Activated naive CD8-positive, alpha-beta T cell treated with anti-CD3 and anti-CD28 coated beads, Interleukin-2, amount 50 U/mL, for 24 hours (primary cell): ENCODE data around the gene SLC35B4.
"Not testable (repeated sequence)": the region's sequence is repeated elsewhere in the genome, so short reads cannot be mapped to it uniquely, and the experiment has no call there.

ENCODE experiments used
- ATAC-seq: fragments of 150-1000 bp; cut with Tn5 transposase; one replicate; pipeline ENCODE4 v1.10.0; 2021
- DNase-seq: peaks from one replicate; pipeline ENCODE4 v3.0.0; 2021
- H3K27ac Mint-ChIP-seq: one replicate; pipeline ENCODE4 v1.8.0; 2021; ENCODE audit warnings: mild to moderate bottlenecking, mixed read lengths
- H3K27me3 Mint-ChIP-seq: one replicate; pipeline ENCODE4 v1.8.0; 2021; ENCODE audit warnings: mixed read lengths
- H3K36me3 Mint-ChIP-seq: one replicate; pipeline ENCODE4 v1.8.0; 2021; ENCODE audit warnings: low read depth, mixed read lengths
- H3K4me1 Mint-ChIP-seq: one replicate; pipeline ENCODE4 v1.8.0; 2021; ENCODE audit warnings: mixed read lengths
- H3K4me3 Mint-ChIP-seq: one replicate; pipeline ENCODE4 v1.8.0; 2021; ENCODE audit warnings: mild to moderate bottlenecking, moderate library complexity, mixed read lengths
- H3K9me3 Mint-ChIP-seq: one replicate; pipeline ENCODE4 v1.8.0; 2021; ENCODE audit warnings: mixed read lengths

Gene SLC35B4

GRCh38 chr7:134317434-134317833 is 704 bp upstream of the SLC35B4 start:
- DNase-seq (no peak), ATAC-seq (peak; percentile 0)
- Mint-ChIP-seq H3K9me3 (no peaks in the 10 kb centered on the region), H3K27me3 (no peaks in the 10 kb centered on the region), H3K4me1 (peaks cover 22% of the 10 kb centered on the region), H3K27ac (peak overlapping the region; percentile 43), H3K36me3 (no peaks in the 10 kb centered on the region), H3K4me3 (peak overlapping the region; percentile 84)

GRCh38 chr7:134315679-134316538 is 821 bp downstream of the SLC35B4 start:
- no peak for DNase-seq
- no peaks in the 10 kb centered on the region for H3K27me3 Mint-ChIP-seq
- no peaks in the 10 kb centered on the region for H3K9me3 Mint-ChIP-seq
- peak overlapping the region; percentile 70 for H3K27ac Mint-ChIP-seq
- H3K36me3 Mint-ChIP-seq: peaks cover 3% of the 10 kb centered on the region
- H3K4me3 Mint-ChIP-seq: peak overlapping the region; percentile 84
- H3K4me1 Mint-ChIP-seq: peaks cover 25% of the 10 kb centered on the region
- no peak for ATAC-seq

- Mint-ChIP-seq H3K4me3 (no peak overlapping the region), H3K36me3 (peaks cover 3% of the 10 kb centered on the region), H3K27me3 (no peaks in the 10 kb centered on the region), H3K27ac (no peak overlapping the region), H3K4me1 (peaks cover 26% of the 10 kb centered on the region), H3K9me3 (no peaks in the 10 kb centered on the region)
- ATAC-seq: no peak
- no peak for DNase-seq
Measured at GRCh38 chr7:134313543-134313942, 3.2 kb downstream of the SLC35B4 start.

- H3K9me3 Mint-ChIP-seq: no peaks in the 10 kb centered on the region
- ATAC-seq (no peak), DNase-seq (no peak)
- H3K4me3 Mint-ChIP-seq: no peak overlapping the region
- H3K36me3 Mint-ChIP-seq: peaks cover 6% of the 10 kb centered on the region
- peaks cover 25% of the 10 kb centered on the region for H3K4me1 Mint-ChIP-seq
- H3K27ac Mint-ChIP-seq: no peak overlapping the region
- H3K27me3 Mint-ChIP-seq: no peaks in the 10 kb centered on the region
Measured at GRCh38 chr7:134312717-134313116, 4.0 kb downstream of the SLC35B4 start.

- ATAC-seq (no peak), DNase-seq (no peak)
- no peaks in the 10 kb centered on the region for H3K27me3 Mint-ChIP-seq
- peaks cover 8% of the 10 kb centered on the region for H3K36me3 Mint-ChIP-seq
- H3K4me3 Mint-ChIP-seq: no peak overlapping the region
- no peaks in the 10 kb centered on the region for H3K9me3 Mint-ChIP-seq
- H3K4me1 Mint-ChIP-seq: peaks cover 17% of the 10 kb centered on the region
- H3K27ac Mint-ChIP-seq: no peak overlapping the region
Measured at GRCh38 chr7:134311807-134312206, 4.9 kb downstream of the SLC35B4 start.

GRCh38 chr7:134308548-134308947 is 8.2 kb downstream of the SLC35B4 start:
- no peaks in the 10 kb centered on the region for H3K27me3 Mint-ChIP-seq
- peaks cover 20% of the 10 kb centered on the region for H3K36me3 Mint-ChIP-seq
- no peak for ATAC-seq
- H3K27ac Mint-ChIP-seq: no peak overlapping the region
- peaks cover 5% of the 10 kb centered on the region for H3K4me1 Mint-ChIP-seq
- no peak for DNase-seq
- no peak overlapping the region for H3K4me3 Mint-ChIP-seq
- no peaks in the 10 kb centered on the region for H3K9me3 Mint-ChIP-seq

- Mint-ChIP-seq H3K27ac (no peak overlapping the region), H3K4me3 (no peak overlapping the region), H3K27me3 (no peaks in the 10 kb centered on the region), H3K4me1 (peaks cover 4% of the 10 kb centered on the region), H3K36me3 (peaks cover 25% of the 10 kb centered on the region), H3K9me3 (no peaks in the 10 kb centered on the region)
- no peak for ATAC-seq
- no peak for DNase-seq
Measured at GRCh38 chr7:134307320-134307719, 9.4 kb downstream of the SLC35B4 start.

GRCh38 chr7:134302120-134302519 is 14.6 kb downstream of the SLC35B4 start:
- no peak for DNase-seq
- Mint-ChIP-seq H3K4me3 (no peak overlapping the region), H3K27ac (no peak overlapping the region), H3K27me3 (no peaks in the 10 kb centered on the region), H3K4me1 (no peaks in the 10 kb centered on the region), H3K9me3 (no peaks in the 10 kb centered on the region), H3K36me3 (peaks cover 44% of the 10 kb centered on the region)
- ATAC-seq: no peak

GRCh38 chr7:134301592-134301991 is 15.1 kb downstream of the SLC35B4 start:
- Mint-ChIP-seq H3K9me3 (no peaks in the 10 kb centered on the region), H3K27ac (no peak overlapping the region), H3K4me3 (no peak overlapping the region), H3K36me3 (peaks cover 44% of the 10 kb centered on the region), H3K27me3 (no peaks in the 10 kb centered on the region), H3K4me1 (no peaks in the 10 kb centered on the region)
- DNase-seq (no peak), ATAC-seq (no peak)

GRCh38 chr7:134300988-134301387 is 15.7 kb downstream of the SLC35B4 start:
- DNase-seq: no peak
- Mint-ChIP-seq H3K27me3 (no peaks in the 10 kb centered on the region), H3K4me1 (no peaks in the 10 kb centered on the region), H3K27ac (no peak overlapping the region), H3K4me3 (no peak overlapping the region), H3K9me3 (no peaks in the 10 kb centered on the region), H3K36me3 (peaks cover 47% of the 10 kb centered on the region)
- ATAC-seq: no peak

- Mint-ChIP-seq H3K4me3 (no peak overlapping the region), H3K27ac (no peak overlapping the region), H3K4me1 (no peaks in the 10 kb centered on the region), H3K9me3 (no peaks in the 10 kb centered on the region), H3K27me3 (no peaks in the 10 kb centered on the region), H3K36me3 (peaks cover 55% of the 10 kb centered on the region)
- no peak for DNase-seq
- no peak for ATAC-seq
Measured at GRCh38 chr7:134298902-134299683, 17.6 kb downstream of the SLC35B4 start.

- H3K27ac Mint-ChIP-seq: no peak overlapping the region
- H3K4me1 Mint-ChIP-seq: peaks cover 2% of the 10 kb centered on the region
- ATAC-seq: no peak
- DNase-seq: no peak
- no peak overlapping the region for H3K4me3 Mint-ChIP-seq
- no peaks in the 10 kb centered on the region for H3K27me3 Mint-ChIP-seq
- H3K36me3 Mint-ChIP-seq: peaks cover 49% of the 10 kb centered on the region
- no peaks in the 10 kb centered on the region for H3K9me3 Mint-ChIP-seq
Measured at GRCh38 chr7:134297489-134297888, 19.2 kb downstream of the SLC35B4 start.

GRCh38 chr7:134295982-134296381 is 20.7 kb downstream of the SLC35B4 start:
- H3K9me3 Mint-ChIP-seq, DNase-seq, H3K4me1 Mint-ChIP-seq, ATAC-seq, H3K4me3 Mint-ChIP-seq, H3K27ac Mint-ChIP-seq, H3K27me3 Mint-ChIP-seq: not testable (repeated sequence)
- peaks cover 39% of the 10 kb centered on the region for H3K36me3 Mint-ChIP-seq

- Mint-ChIP-seq H3K4me1 (peaks cover 2% of the 10 kb centered on the region), H3K4me3 (no peak overlapping the region), H3K36me3 (peaks cover 28% of the 10 kb centered on the region), H3K9me3 (no peaks in the 10 kb centered on the region), H3K27ac (no peak overlapping the region), H3K27me3 (no peaks in the 10 kb centered on the region)
- ATAC-seq: no peak
- DNase-seq: no peak
Measured at GRCh38 chr7:134293002-134293740, 23.6 kb downstream of the SLC35B4 start.
